Ishikawa (cell line): ENCODE results near the gene FPR2.

Source experiments
- CREB1 ChIP-seq: IDR thresholded peaks from 2 replicates; pipeline ENCODE4 v1.6.1; 2012; ENCODE audit warnings: low read depth
- EGR1 ChIP-seq: IDR thresholded peaks from 2 replicates; pipeline ENCODE4 v1.6.1; 2012
- EP300 ChIP-seq: IDR thresholded peaks from 2 replicates; pipeline ENCODE4 v1.6.1; 2012; ENCODE audit warnings: borderline replicate concordance
- MAX ChIP-seq: IDR thresholded peaks from 2 replicates; pipeline ENCODE4 v1.6.1; 2012
- NFIC ChIP-seq: IDR thresholded peaks from 2 replicates; pipeline ENCODE4 v1.6.1; 2012
- RAD21 ChIP-seq: IDR thresholded peaks from 2 replicates; pipeline ENCODE4 v1.6.1; 2012; ENCODE audit warnings: low read depth
- REST ChIP-seq: IDR thresholded peaks from 2 replicates; pipeline ENCODE4 v1.6.1; 2012; ENCODE audit warnings: low read depth, mild to moderate bottlenecking
- TAF1 ChIP-seq: IDR thresholded peaks from 2 replicates; pipeline ENCODE4 v1.6.1; 2012; ENCODE audit warnings: low read depth, mild to moderate bottlenecking

DNA sequence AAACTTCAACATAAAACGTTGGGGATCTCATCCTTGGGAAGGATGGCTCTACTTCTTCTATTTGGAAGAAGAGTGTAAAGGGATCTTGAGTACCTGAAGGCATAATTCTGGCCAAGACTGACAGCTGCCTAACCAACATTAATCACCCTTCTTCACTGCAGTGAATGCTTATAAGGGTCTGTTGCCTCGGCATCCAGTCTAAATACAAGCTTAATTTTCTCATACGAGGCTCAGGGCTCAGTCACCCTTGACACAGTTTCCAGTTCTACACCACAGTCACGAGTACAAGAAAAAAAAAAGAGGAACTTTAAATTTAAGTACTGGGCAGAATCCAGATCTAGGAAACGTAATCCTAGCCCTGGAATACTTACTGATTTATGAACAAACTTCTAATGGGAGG is 43.0 kb downstream of the FPR2 start:
- TF ChIP-seq NFIC (no peak), MAX (no peak), EP300 (no peak), CREB1 (no peak), REST (no peak), EGR1 (no peak), TAF1 (no peak), RAD21 (no peak)
